ENCODE results near the gene NAP1L4. TPM values are rescaled to one million over a fixed set of nuclear protein-coding genes. Genes with fewer than 3 reads are reported as not detected.

Gene NAP1L4
- total RNA-seq, 1 donor from 2014 or later: 168 TPM

GRCh38 chr11:2976294-2977063 lies 15.7 kb downstream of the NAP1L4 start:
- DNase-seq (ENCODE audit: missing footprints) (no peak), ATAC-seq (no peak)
- intact Hi-C loops (cut with DNase I): loop anchor here (5.0 kb wide), 1 partner anchor 46 kb away; no protein-coding TSS in a partner anchor

GRCh38 chr11:2975594-2975993 lies 16.5 kb downstream of the NAP1L4 start:
- ATAC-seq (peak; percentile 74), DNase-seq (ENCODE audit: missing footprints) (no peak)
- intact Hi-C loops (cut with DNase I): loop anchor here (5.0 kb wide), 1 partner anchor 47 kb away; no protein-coding TSS in a partner anchor

- intact Hi-C loops (cut with DNase I): no loop called here
- ATAC-seq: no peak
- DNase-seq (ENCODE audit: missing footprints): no peak
Measured at GRCh38 chr11:2974272-2974671, 17.9 kb downstream of the NAP1L4 start.

GRCh38 chr11:2968341-2968900 lies 23.7 kb downstream of the NAP1L4 start:
- intact Hi-C loops (cut with DNase I): no loop called here
- no peak for DNase-seq (ENCODE audit: missing footprints)
- ATAC-seq: no peak

GRCh38 chr11:2964782-2965181 lies 27.3 kb downstream of the NAP1L4 start:
- intact Hi-C loops (cut with DNase I): no loop called here
- no peak for ATAC-seq

GRCh38 chr11:2963761-2964160 lies 28.4 kb downstream of the NAP1L4 start:
- no peak for ATAC-seq
- intact Hi-C loops (cut with DNase I): no loop called here
- no peak for DNase-seq (ENCODE audit: missing footprints)

More at GRCh38 chr11:2964782-2965181, 27.3 kb downstream of the NAP1L4 start:
- DNase-seq (ENCODE audit: missing footprints): no peak

- ATAC-seq (no peak), DNase-seq (ENCODE audit: missing footprints) (no peak)
- intact Hi-C loops (cut with DNase I): no loop called here
Measured at GRCh38 chr11:2963112-2963754, 28.9 kb downstream of the NAP1L4 start.

GRCh38 chr11:2961080-2961479 lies 31.0 kb downstream of the NAP1L4 start:
- no peak for ATAC-seq
- intact Hi-C loops (cut with DNase I): no loop called here

GRCh38 chr11:2960139-2960538 lies 32.0 kb downstream of the NAP1L4 start:
- no peak for DNase-seq (ENCODE audit: missing footprints)
- intact Hi-C loops (cut with DNase I): no loop called here
- ATAC-seq: peak; percentile 22

More at GRCh38 chr11:2961080-2961479, 31.0 kb downstream of the NAP1L4 start:
- no peak for DNase-seq (ENCODE audit: missing footprints)

- DNase-seq (ENCODE audit: missing footprints) (no peak), ATAC-seq (no peak)
- intact Hi-C loops (cut with DNase I): no loop called here
Measured at GRCh38 chr11:2958251-2958650, 33.9 kb downstream of the NAP1L4 start.

GRCh38 chr11:2955906-2956476 lies 36.1 kb downstream of the NAP1L4 start:
- no peak for ATAC-seq
- intact Hi-C loops (cut with DNase I): no loop called here
- DNase-seq (ENCODE audit: missing footprints): no peak

GRCh38 chr11:2954263-2954662 lies 37.9 kb downstream of the NAP1L4 start:
- no peak for ATAC-seq
- intact Hi-C loops (cut with DNase I): no loop called here
- DNase-seq (ENCODE audit: missing footprints): no peak

- intact Hi-C loops (cut with DNase I): no loop called here
- DNase-seq (ENCODE audit: missing footprints) (no peak), ATAC-seq (no peak)
Measured at GRCh38 chr11:2952290-2952689, 39.8 kb downstream of the NAP1L4 start.

- DNase-seq (ENCODE audit: missing footprints) (no peak), ATAC-seq (no peak)
- intact Hi-C loops (cut with DNase I): no loop called here
Measured at GRCh38 chr11:2951231-2952110, 40.7 kb downstream of the NAP1L4 start.

- no peak for DNase-seq (ENCODE audit: missing footprints)
- no peak for ATAC-seq
- intact Hi-C loops (cut with DNase I): no loop called here
Measured at GRCh38 chr11:2950825-2951224, 41.3 kb downstream of the NAP1L4 start.

GRCh38 chr11:2949920-2950319 lies 42.2 kb downstream of the NAP1L4 start:
- no peak for DNase-seq (ENCODE audit: missing footprints)
- no peak for ATAC-seq
- intact Hi-C loops (cut with DNase I): no loop called here

- ATAC-seq: no peak
- DNase-seq (ENCODE audit: missing footprints): no peak
- intact Hi-C loops (cut with DNase I): no loop called here
Measured at GRCh38 chr11:2947744-2948143, 44.4 kb downstream of the NAP1L4 start.

- DNase-seq (ENCODE audit: missing footprints) (no peak), ATAC-seq (peak; percentile 14)
- intact Hi-C loops (cut with DNase I): no loop called here
Measured at GRCh38 chr11:2945757-2946287, 46.3 kb downstream of the NAP1L4 start.
